ENCODE results near the gene CLPX.
"Not testable (repeated sequence)": the region's sequence is repeated elsewhere in the genome, so short reads cannot be mapped to it uniquely, and the experiment has no call there.

CLPX gene

DNA sequence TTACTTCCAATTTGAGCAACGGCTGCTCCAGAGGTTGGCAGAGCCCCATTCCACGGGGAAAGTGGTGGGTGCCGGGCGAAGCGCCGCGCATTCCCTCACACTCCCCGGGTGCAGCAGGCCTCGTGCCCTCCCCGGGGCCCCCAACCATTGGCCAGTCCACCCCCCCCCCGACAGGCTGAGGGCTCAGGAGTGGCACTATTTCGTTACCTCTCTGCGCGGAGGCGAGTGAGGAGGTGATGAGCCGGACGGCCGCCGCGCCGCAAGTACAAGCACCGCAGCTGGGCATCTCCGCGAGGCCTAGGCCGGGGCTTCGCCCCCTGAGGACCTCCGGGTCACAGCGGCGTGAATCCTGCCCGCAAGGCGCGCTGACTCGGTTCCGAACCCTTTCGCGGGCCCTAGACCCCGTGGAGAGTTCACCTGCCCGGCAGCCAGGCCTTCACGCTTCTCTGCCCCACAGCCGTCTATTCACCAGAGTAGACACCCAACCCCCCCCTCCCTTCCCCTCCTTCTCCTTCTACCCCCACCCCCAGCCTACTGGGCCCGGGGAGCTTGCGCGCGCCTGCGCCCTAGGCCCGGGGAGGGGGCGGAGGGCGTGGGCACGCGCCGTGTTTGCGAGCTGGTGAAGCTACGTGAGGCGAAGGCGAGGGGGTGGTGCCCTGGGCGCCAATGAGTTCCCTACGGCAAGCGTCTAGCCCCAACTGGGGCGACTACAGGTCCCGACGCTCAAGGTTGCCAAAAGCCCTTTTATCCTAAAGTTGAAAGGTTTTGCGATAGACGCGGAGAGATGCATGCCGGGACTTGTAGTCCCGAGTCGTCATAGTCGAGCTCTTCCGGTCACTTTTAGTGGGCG lies at the start of gene CLPX:
CLPX (minus strand) TSS at position 475 of the 850 bp plus-strand sequence; CDS start at position 286, 189 bp downstream.
- DNase-seq (ENCODE audit: low read depth in 2 of 2): peak; percentile 84 to 88

- no peak for DNase-seq (ENCODE audit: low read depth in 2 of 2)
Observed at GRCh38 chr15:65233696-65234095, 48.6 kb upstream of the CLPX start.

DNA sequence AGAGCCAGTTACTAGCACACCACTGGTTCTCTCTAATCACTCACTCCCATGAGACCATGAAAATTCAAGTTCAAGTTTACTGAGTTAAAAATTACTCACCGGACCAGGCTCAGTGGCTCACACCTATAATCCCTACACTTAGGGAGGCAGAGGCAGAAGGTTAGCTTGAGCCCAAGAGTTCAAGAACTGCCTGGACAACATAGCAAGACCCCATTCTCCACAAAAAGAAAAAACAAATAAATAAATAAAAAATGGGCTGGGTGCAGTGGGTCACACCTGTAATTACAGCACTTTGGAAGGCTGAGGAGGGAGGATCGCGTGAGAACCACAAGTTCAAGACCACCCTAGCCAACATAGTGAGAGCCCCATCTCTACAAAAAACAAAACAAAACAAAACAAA lies 47.4 kb upstream of the CLPX start:
- DNase-seq (ENCODE audit: low read depth in 2 of 2): no peak

DNA sequence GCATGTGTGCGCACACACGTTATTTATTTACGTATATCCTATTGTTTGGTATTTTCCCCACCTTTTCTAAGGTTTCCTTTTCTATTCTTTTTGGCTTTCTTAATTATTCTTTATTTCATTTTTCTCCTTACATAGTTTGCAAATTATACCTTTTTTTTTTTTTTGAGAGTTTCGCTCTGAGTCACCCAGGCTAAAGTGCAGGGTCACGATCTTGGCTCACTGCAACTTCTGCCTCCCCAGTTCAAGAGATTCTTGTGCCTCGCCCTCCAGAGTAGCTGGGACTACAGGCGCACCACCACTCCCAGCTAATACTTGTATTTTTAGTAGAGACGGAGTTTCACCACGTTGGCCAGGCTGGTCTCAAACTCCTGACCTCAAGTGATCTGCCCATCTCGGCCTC lies 46.2 kb upstream of the CLPX start:
- DNase-seq (ENCODE audit: low read depth in 2 of 2): no peak

DNA sequence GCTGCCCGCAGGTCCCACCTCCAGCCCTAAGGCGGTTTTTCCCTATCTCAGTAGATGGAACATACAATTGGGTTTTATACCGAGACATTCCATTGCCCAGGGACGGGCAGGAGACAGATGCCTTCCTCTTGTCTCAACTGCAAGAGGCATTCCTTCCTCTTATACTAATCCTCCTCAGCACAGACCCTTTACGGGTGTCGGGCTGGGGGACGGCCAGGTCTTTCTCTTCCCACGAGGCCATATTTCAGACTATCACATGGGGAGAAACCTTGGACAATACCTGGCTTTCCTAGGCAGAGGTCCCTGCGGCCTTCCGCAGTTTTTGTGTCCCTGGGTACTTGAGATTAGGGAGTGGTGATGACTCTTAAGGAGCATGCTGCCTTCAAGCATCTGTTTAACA lies 41.8 kb upstream of the CLPX start:
- DNase-seq (ENCODE audit: low read depth in 2 of 2): not testable (repeated sequence)

DNA sequence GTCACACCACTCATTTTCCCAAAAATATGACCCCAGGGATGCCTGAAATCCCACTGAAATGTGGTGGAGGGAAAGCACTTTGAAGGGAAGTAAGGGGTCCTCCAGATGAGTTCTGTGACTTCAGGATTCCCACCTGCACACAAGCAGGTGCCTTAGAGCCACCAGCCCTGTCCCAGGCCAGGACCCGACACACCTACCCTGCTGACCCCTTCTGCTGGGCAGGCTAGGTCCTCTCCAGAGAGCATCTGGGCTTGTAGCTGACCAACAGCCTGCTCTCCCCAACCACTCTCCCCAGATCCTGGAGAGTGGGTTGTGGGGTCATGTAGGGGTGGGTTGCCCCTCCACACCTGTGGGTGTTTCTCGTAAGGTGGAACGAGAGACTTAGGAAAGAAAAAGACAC lies 41.1 kb upstream of the CLPX start:
- DNase-seq (ENCODE audit: low read depth in 2 of 2): no peak

GRCh38 chr15:65223996-65224395 lies 38.9 kb upstream of the CLPX start:
- DNase-seq (ENCODE audit: low read depth in 2 of 2): no peak

GRCh38 chr15:65222891-65223290 lies 37.7 kb upstream of the CLPX start:
- DNase-seq (ENCODE audit: low read depth in 2 of 2): no peak

GRCh38 chr15:65221697-65222096 lies 36.6 kb upstream of the CLPX start:
- DNase-seq (ENCODE audit: low read depth in 2 of 2): no peak

DNA sequence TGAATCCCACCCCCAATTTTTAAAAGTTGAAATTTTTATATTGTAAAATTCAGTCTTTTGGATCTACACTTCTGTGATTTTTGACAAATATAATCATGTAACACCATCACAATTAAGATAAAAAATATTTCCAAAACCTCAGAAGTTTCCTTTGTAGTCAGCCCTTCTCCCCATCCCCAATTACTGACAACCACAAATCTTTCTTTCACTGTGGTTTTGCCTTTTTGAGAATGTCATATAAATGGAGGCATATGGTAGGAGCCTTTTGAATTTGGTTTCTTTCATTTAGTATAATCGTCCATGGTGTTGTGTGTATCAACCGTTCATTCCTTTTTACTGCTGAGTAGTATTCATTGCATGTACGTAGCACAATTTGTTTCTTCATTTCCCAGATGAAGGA lies 34.0 kb upstream of the CLPX start:
- DNase-seq (ENCODE audit: low read depth in 2 of 2): no peak

- no peak for DNase-seq (ENCODE audit: low read depth in 2 of 2)
Observed at GRCh38 chr15:65217526-65218482, 32.7 kb upstream of the CLPX start.

GRCh38 chr15:65215496-65215895 lies 30.4 kb upstream of the CLPX start:
- no peak for DNase-seq (ENCODE audit: low read depth in 2 of 2)

DNA sequence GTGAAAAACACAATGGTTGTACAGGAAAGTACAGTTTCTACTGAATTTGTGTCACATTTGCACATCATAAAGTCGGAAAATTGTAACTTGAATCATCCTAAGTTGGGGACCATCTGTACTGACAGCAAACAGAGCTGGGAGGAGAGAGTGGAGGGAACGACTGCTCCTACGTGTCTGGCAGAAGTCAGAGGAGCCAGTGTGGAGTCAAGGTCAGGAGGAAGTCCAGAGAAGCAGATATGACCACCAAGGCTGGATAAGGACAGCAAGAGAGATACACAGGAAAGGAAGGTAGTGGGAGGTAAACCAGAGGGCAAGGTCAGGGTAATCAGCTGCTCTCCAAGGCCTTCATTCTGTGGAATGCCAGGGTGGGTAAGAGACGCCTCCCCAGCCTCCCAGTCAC lies 28.9 kb upstream of the CLPX start:
- DNase-seq (ENCODE audit: low read depth in 2 of 2): no peak

DNA sequence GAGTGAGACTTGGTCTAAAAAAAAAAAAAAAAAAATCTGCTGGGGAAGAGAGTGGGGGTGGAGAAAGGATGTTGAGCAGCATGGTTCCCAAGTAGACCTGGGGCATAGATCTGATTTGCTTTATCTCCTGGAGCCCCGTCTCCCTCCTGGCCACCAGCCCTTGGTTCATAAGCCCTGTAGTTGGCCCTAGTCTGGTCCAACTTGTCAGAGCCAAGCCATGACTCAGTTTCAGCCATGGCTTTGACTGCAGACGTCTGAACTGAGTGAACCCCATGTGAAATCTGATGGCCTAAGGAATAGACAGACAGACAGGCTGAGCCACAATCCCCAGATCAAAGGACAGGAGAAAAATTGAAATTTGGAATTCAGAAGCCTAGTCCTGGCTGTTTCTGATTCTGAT lies 28.1 kb upstream of the CLPX start:
- DNase-seq (ENCODE audit: low read depth in 2 of 2): no peak

DNA sequence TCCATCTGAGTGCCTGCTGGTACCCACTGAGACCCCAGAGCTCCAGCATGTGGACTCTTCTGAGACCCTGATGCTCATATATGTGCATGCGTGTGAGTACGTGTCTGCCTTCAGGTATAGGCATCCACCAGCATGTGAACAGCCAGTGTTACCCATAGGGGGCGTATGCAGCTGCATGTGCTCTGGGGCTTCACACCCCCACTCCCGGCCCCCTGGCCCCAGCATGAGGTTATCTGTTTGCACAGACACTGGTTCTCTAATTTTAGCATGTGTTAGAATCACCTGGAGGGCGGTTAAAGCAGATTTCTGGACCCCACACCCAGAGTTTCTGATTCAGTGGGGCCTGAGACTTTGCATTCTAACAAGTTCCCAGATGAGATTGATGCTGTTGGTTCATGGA lies 27.0 kb upstream of the CLPX start:
- DNase-seq (ENCODE audit: low read depth in 2 of 2): peak; percentile 23 to 40

- DNase-seq (ENCODE audit: low read depth in 2 of 2): no peak
Observed at GRCh38 chr15:65211482-65211982, 26.4 kb upstream of the CLPX start.

- no peak for DNase-seq (ENCODE audit: low read depth in 2 of 2)
Observed at GRCh38 chr15:65210770-65211481, 25.8 kb upstream of the CLPX start, which contains the start of gene CILP. TSS of gene CILP (minus strand) at chr15:65211473. CDS start at chr15:65209755, 1,718 bp downstream.

- no peak for DNase-seq (ENCODE audit: low read depth in 2 of 2)
Observed at GRCh38 chr15:65209701-65210643, 24.8 kb upstream of the CLPX start.

- DNase-seq (ENCODE audit: low read depth in 2 of 2): no peak
Observed at GRCh38 chr15:65208647-65209046, 23.5 kb upstream of the CLPX start.

DNA sequence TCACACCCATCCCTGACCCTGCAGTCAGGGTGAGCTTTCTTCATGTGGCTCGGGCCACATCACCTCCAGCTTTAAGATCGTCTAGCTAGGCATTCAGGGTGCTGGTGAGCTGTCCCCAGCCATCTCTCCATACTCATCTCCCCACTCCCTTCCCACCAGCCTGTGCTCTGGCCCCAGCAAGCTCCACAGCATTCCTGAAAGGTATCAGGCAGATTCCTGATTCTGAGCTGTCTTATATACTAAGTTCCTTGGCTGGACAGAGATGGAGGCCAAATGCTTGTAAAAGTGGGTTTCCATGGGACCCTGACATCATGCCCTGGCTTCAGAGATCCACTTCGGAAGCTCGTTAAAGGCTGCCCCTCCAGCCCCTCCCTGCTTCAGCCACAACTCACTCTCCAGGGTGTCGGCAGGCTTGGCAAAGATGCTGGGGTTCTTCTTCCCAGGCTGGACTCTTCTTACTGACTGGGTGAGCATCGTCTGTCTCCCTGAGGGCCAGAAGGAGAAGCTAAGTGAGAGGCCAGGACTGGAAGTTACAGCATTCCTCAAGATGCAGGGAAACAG lies 22.2 kb upstream of the CLPX start:
- no peak for DNase-seq (ENCODE audit: low read depth in 2 of 2)
